A549 (cell line): ENCODE measurements around the gene BCAP31.

Experiments
- HOXA7 ChIP-seq: fragments of 250-450 bp; sonication (Bioruptor Pico); IDR thresholded peaks from 2 replicates; pipeline ENCODE4 v1.5.0; 2020; ENCODE audit warnings: mild to moderate bottlenecking, moderate library complexity
- MAZ ChIP-seq: fragments of 150-350 bp; IDR thresholded peaks from 2 replicates; pipeline ENCODE4 v1.6.1; 2014; ENCODE audit warnings: antibody characterized with exemption, low read depth, low read length, borderline replicate concordance
- POLR2A ChIP-seq: IDR thresholded peaks from 2 replicates; pipeline ENCODE4 v1.6.1; 2012; ENCODE audit warnings: mild to moderate bottlenecking, low read length
- TF ChIP-seq, protein P1 (sequence below): fragments of >200 bp; sonication (Bioruptor Twin); formaldehyde crosslinking; IDR thresholded peaks from 3 replicates; pipeline ENCODE4 v1.5.1; 2016

DNA sequence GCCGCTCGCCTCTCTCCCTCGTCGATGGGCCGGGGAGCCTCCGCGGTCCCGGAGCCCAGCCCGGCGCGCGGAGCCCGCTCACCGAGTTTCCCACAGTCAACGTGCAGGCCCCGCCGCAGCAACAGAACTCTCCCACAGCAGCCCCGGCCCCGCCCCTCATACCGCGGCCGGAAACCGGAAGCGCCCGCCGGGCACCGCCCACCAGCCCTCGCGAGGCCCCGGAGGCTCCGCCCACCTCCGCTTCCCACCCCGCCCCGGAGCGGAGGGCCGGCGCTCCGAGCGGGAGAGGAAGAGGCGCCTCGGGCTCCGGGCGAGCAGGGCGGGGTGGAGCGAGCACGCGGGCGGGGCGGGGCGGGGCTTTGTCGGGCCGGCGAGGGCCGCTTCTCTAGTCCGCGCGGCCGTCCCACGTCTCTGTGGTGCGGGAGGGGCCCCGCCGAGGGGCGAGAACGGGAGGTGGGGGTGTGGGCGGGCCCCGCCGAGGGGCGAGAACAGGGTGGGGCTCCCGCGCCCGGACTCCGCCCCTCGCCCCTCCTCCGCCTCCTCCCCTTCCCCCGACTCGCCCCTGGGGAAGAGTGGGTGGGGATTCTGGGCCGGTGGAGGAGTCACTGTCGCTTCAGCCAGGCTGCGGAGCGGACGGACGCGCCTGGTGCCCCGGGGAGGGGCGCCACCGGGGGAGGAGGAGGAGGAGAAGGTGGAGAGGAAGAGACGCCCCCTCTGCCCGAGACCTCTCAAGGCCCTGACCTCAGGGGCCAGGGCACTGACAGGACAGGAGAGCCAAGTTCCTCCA is at the start of gene BCAP31, which contains the start of gene ABCD1:
- TF ChIP-seq, protein P1, sequence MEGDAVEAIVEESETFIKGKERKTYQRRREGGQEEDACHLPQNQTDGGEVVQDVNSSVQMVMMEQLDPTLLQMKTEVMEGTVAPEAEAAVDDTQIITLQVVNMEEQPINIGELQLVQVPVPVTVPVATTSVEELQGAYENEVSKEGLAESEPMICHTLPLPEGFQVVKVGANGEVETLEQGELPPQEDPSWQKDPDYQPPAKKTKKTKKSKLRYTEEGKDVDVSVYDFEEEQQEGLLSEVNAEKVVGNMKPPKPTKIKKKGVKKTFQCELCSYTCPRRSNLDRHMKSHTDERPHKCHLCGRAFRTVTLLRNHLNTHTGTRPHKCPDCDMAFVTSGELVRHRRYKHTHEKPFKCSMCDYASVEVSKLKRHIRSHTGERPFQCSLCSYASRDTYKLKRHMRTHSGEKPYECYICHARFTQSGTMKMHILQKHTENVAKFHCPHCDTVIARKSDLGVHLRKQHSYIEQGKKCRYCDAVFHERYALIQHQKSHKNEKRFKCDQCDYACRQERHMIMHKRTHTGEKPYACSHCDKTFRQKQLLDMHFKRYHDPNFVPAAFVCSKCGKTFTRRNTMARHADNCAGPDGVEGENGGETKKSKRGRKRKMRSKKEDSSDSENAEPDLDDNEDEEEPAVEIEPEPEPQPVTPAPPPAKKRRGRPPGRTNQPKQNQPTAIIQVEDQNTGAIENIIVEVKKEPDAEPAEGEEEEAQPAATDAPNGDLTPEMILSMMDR: no peak
- TF ChIP-seq MAZ: no peak
- TF ChIP-seq POLR2A: peak; percentile 60
- TF ChIP-seq HOXA7 (CRISPR knock-in tag): no peak
